Loucy (cell line): ENCODE measurements around the gene OR5B2.

Experiments used
- CTCF ChIP-seq: fragments of 200-600 bp; sonication (generic); conservative IDR thresholded peaks from 2 replicates; pipeline ENCODE4 v1.5.1; 2014; ENCODE audit warnings: mild to moderate bottlenecking, antibody characterized with exemption, low read length
- EZH2phosphoT487 ChIP-seq: fragments of 200-600 bp; IDR thresholded peaks from 2 replicates; pipeline ENCODE4 v1.6.1; 2018; ENCODE audit warnings: antibody characterized with exemption, mild to moderate bottlenecking, moderate library complexity, borderline replicate concordance

DNA sequence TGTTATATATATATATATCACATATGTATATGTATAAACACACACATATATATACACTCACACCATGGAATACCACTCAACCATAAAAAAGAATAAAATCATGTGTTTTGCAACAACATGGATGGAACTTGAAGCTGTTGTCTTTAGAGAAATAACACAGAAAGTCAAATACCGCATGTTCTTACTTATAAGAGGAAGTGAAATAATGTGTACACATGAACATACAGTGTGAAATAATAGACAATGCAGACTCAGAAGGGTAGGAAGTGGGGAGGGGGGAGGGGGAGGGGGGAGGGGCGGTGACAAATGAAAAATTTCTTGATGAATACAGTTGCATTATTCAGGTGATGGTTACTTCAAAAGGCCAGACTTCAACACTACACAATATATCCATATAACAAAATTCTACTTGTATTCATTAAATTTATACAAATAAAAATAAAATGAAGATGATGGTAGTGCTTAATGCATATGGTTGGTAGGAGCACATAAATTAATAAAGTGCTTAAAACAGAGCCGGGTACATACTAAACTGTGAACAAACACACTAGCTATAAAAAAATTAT, 5.8 kb upstream of the OR5B2 start:
- TF ChIP-seq CTCF (no peak), EZH2phosphoT487 (no peak)
